Chondrocyte (in vitro differentiated cells): ENCODE measurements around the gene SHISA2. TPM values are rescaled to one million over a fixed set of nuclear protein-coding genes. Genes with fewer than 3 reads are reported as not detected.

Source experiments
- DNase-seq: peaks from one replicate; pipeline ENCODE4 v3.0.0; 2021; ENCODE audit warnings: mixed read lengths, low spot score
- H3K27ac Mint-ChIP-seq: one replicate; pipeline ENCODE4 v1.8.0; 2021; ENCODE audit warnings: mild to moderate bottlenecking, moderate library complexity, mixed read lengths; ENCODE audit not compliant: unreplicated experiment
- H3K27me3 Mint-ChIP-seq: 2 replicates; pipeline ENCODE4 v1.8.0; 2021; ENCODE audit warnings: low read depth, mixed read lengths
- H3K36me3 Mint-ChIP-seq: 2 replicates; pipeline ENCODE4 v1.8.0; 2021; ENCODE audit warnings: low read depth, mixed read lengths
- H3K4me1 Mint-ChIP-seq: 2 replicates; pipeline ENCODE4 v1.8.0; 2021; ENCODE audit warnings: low read depth, mild to moderate bottlenecking, mixed read lengths
- H3K4me3 Mint-ChIP-seq: one replicate; pipeline ENCODE4 v1.8.0; 2021; ENCODE audit warnings: mild to moderate bottlenecking, moderate library complexity, mixed read lengths; ENCODE audit not compliant: unreplicated experiment
- H3K9me3 Mint-ChIP-seq: 2 replicates; pipeline ENCODE4 v1.8.0; 2021; ENCODE audit warnings: low read depth, mixed read lengths
- CTCF ChIP-seq: fragments of 200-600 bp; sonication (generic); IDR thresholded peaks from 2 replicates; pipeline ENCODE4 v1.5.0; 2021; ENCODE audit warnings: antibody characterized with exemption, mild to moderate bottlenecking, moderate library complexity
- total RNA-seq: library from RNA; stranded (reverse); gene quantifications from 3 replicates; pipeline ENCODE4 v1.2.1, GENCODE V29; 2021

SHISA2 gene
- total RNA-seq, 1 donor from 2014 or later: 113 TPM

- H3K9me3 Mint-ChIP-seq: no peaks in the 10 kb centered on the region
- DNase-seq: no peak
- H3K27ac Mint-ChIP-seq: peak overlapping the region; percentile 97
- H3K27me3 Mint-ChIP-seq: no peaks in the 10 kb centered on the region
- peaks cover 98% of the 10 kb centered on the region for H3K4me1 Mint-ChIP-seq
- peak overlapping the region; percentile 10 for H3K4me3 Mint-ChIP-seq
- no peaks in the 10 kb centered on the region for H3K36me3 Mint-ChIP-seq
- TF ChIP-seq CTCF: no peak
Observed at GRCh38 chr13:26019881-26020870, 31.6 kb downstream of the SHISA2 start.

GRCh38 chr13:26019251-26019650 is 32.6 kb downstream of the SHISA2 start:
- Mint-ChIP-seq H3K27me3 (no peaks in the 10 kb centered on the region), H3K9me3 (peaks cover 2% of the 10 kb centered on the region), H3K27ac (peak overlapping the region; percentile 97), H3K36me3 (no peaks in the 10 kb centered on the region), H3K4me1 (peaks cover 98% of the 10 kb centered on the region), H3K4me3 (no peak overlapping the region)
- TF ChIP-seq CTCF: no peak
- DNase-seq: no peak

GRCh38 chr13:26017932-26018665 is 33.7 kb downstream of the SHISA2 start:
- no peak for DNase-seq
- no peaks in the 10 kb centered on the region for H3K36me3 Mint-ChIP-seq
- peak overlapping the region; percentile 91 for H3K27ac Mint-ChIP-seq
- H3K4me1 Mint-ChIP-seq: peaks cover 92% of the 10 kb centered on the region
- no peaks in the 10 kb centered on the region for H3K27me3 Mint-ChIP-seq
- peaks cover 5% of the 10 kb centered on the region for H3K9me3 Mint-ChIP-seq
- peak overlapping the region; percentile 33 for H3K4me3 Mint-ChIP-seq
- TF ChIP-seq CTCF: no peak

- Mint-ChIP-seq H3K27ac (peak overlapping the region; percentile 91), H3K4me3 (no peak overlapping the region), H3K36me3 (no peaks in the 10 kb centered on the region), H3K9me3 (peaks cover 5% of the 10 kb centered on the region), H3K27me3 (no peaks in the 10 kb centered on the region), H3K4me1 (peaks cover 84% of the 10 kb centered on the region)
- TF ChIP-seq CTCF: no peak
- DNase-seq: no peak
Observed at GRCh38 chr13:26017196-26017921, 34.5 kb downstream of the SHISA2 start.

- Mint-ChIP-seq H3K4me3 (no peak overlapping the region), H3K36me3 (no peaks in the 10 kb centered on the region), H3K27ac (no peak overlapping the region), H3K4me1 (peaks cover 73% of the 10 kb centered on the region), H3K9me3 (peaks cover 5% of the 10 kb centered on the region), H3K27me3 (no peaks in the 10 kb centered on the region)
- no peak for TF ChIP-seq CTCF
- no peak for DNase-seq
Observed at GRCh38 chr13:26016189-26016588, 35.6 kb downstream of the SHISA2 start.
